GM18519 (cell line): ENCODE results near the gene PLK5.
"Not testable (repeated sequence)": the region's sequence is repeated elsewhere in the genome, so short reads cannot be mapped to it uniquely, and the experiment has no call there.

Experiments
- ATAC-seq: cut with Tn5 transposase; IDR thresholded peaks from one replicate; pipeline ENCODE4 v1.9.1; 2021; ENCODE audit warnings: mild to moderate bottlenecking, moderate library complexity; ENCODE audit not compliant: unreplicated experiment, low FRiP score

The PLK5 gene

GRCh38 chr19:1522061-1522460 lies 1.8 kb upstream of the PLK5 start:
- ATAC-seq: no peak

GRCh38 chr19:1522838-1523237 lies 1.0 kb upstream of the PLK5 start:
- no peak for ATAC-seq

GRCh38 chr19:1524287-1524971 lies 552 bp downstream of the PLK5 start:
- no peak for ATAC-seq

- no peak for ATAC-seq
Measured at GRCh38 chr19:1524972-1525325, 1.1 kb downstream of the PLK5 start.

- no peak for ATAC-seq
Measured at GRCh38 chr19:1525343-1525742, 1.5 kb downstream of the PLK5 start.

- ATAC-seq: no peak
Measured at GRCh38 chr19:1526066-1526778, 2.3 kb downstream of the PLK5 start.

- ATAC-seq: no peak
Measured at GRCh38 chr19:1526979-1527649, 3.2 kb downstream of the PLK5 start.

DNA sequence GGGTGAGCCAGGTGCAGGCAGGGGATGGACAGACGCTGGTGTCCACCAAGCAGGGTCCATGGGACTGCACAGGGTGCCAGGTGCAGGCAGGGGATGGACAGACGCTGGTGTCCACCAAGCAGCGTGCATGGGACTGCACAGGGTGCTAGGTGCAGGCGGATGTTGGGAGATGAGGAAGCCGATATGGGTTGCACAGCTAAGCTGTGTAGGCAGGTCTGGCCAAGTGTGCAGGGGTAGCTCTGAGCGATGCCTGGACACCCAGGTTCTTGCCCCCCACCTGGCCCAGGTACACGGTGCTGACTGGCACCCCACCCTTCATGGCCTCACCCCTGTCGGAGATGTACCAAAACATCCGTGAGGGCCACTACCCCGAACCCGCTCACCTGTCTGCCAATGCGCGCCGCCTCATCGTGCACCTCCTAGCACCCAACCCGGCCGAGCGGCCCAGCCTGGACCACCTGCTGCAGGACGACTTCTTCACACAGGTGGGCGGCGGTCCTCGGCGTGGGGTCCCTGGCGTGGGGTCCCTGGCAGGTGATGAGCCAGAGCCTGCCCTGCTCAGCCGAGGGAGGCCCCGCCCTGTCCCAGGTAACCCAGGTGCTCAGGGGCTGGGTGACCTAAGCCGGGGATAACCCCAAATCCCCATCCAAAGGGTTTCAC lies 3.9 kb downstream of the PLK5 start:
- ATAC-seq: no peak

GRCh38 chr19:1528596-1529429 lies 4.9 kb downstream of the PLK5 start:
- no peak for ATAC-seq

- ATAC-seq: no peak
Measured at GRCh38 chr19:1529430-1529816, 5.5 kb downstream of the PLK5 start.

- not testable (repeated sequence) for ATAC-seq
Measured at GRCh38 chr19:1530856-1531255, 7.0 kb downstream of the PLK5 start.

DNA sequence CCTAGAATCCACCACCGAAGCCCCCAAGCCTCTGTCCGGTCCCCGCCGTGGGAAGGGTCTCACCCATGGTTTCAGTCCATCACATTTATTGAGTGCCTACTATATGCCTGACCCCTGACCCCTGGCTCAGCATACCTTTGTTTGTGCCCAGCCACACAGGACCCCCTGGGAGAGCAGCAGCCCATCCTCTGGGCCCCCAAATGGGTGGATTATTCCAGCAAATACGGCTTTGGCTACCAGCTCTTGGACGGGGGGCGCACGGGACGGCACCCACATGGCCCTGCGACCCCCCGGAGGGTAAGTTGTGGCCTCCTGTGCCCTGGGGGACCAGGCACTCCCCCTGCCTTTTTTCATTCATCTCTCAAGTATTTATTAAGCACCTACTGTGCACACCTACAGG lies 7.7 kb downstream of the PLK5 start:
- ATAC-seq: no peak

- no peak for ATAC-seq
Measured at GRCh38 chr19:1532003-1532402, 8.1 kb downstream of the PLK5 start.

- ATAC-seq: no peak
Measured at GRCh38 chr19:1533510-1534150, 9.8 kb downstream of the PLK5 start.

- no peak for ATAC-seq
Measured at GRCh38 chr19:1534972-1535371, 11.1 kb downstream of the PLK5 start.

- not testable (repeated sequence) for ATAC-seq
Measured at GRCh38 chr19:1535699-1536098, 11.8 kb downstream of the PLK5 start.

DNA sequence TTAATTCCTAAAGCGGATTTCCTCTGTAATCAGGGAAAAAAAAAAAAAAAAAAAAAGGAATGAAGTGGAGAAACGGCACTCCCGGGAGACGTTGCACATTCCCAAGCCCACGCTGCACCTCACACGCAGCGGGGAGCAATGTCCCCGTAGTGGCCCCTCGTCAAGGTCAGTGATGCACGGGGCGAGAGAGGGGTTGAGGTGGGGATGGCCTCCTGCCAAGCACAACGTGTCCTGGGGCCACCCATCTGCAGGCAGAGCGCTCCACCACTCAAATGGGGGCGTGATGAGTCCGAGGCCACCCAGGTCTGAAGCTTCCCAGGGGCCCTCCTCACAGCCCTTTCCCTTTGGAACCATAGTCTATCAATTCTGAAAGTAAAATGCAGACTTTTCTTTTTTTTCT lies 15.1 kb downstream of the PLK5 start:
- no peak for ATAC-seq

DNA sequence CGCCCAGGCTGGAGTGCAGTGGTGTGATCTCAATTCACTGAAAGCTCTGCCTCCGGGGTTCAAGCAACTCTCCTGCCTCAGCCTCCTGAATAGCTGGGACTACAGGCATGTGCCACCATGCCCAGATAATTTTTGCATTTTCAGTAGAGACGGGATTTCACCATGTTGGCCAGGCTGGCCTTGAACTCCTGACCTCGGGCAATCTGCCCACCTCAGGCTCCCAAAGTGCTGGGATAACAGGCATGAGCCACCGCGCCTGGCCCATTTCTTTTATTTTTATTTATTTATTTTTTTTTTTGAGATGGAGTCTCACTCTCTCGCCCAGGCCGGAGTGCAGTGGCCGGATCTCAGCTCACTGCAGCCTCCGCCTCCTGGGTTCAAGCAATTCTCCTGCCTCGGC lies 15.9 kb downstream of the PLK5 start:
- ATAC-seq: not testable (repeated sequence)

DNA sequence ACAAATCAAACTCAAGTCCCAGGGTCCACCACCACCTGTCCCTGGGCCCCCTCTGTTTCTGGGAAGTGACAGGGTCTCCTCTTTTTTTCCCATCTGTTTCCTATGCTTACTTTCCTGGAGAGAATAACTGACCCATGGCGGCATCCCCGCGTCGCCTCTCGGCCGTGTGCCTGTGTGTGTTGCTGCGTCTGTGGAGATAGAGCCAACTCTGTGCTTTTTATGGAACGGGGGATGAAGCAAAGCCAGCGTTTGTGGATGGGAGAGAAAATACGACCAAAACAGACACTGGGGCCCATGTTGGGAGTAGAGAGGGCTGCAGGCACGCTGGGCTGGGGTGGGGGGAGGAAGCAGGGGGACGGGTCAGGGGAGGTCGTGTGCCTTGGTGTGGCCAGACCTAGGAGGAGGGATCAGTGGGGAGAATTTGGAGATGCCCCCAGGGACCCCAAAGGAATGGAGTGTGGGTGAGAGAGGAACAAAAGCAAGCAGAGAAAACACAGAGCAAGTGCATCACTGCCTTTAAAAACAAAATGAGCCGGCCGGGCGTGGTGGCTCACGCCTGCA lies 16.6 kb downstream of the PLK5 start:
- ATAC-seq: no peak
